Measurements from ENCODE around the gene FKBP10.
"Not testable (repeated sequence)": the region's sequence is repeated elsewhere in the genome, so short reads cannot be mapped to it uniquely, and the experiment has no call there.

FKBP10 gene

DNA sequence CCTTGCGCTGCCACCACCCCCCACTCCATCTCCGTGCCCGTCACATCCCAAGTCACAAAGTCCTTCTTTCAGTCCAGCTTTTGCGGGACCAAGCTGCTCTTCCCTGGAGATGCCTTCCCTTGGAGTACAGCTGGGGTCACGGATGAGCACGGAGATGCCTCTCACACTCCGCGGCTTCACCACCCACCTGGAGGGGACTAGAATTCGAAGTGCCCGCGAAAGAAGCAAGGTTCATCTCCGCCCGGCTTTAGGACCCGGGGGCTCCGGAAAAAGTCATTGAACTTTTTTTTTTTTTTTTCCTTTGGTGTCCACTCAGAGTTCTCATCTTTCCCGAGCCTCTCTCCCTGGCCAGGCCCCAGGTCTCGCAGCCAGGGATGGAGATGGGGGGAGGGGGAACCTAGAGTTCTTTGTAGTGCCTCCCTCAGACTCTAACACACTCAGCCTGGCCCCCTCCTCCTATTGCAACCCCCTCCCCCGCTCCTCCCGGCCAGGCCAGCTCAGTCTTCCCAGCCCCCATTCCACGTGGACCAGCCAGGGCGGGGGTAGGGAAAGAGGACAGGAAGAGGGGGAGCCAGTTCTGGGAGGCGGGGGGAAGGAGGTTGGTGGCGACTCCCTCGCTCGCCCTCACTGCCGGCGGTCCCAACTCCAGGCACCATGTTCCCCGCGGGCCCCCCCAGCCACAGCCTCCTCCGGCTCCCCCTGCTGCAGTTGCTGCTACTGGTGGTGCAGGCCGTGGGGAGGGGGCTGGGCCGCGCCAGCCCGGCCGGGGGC lies at the start of gene FKBP10:
Gene FKBP10 (plus strand): TSS at position 624 of the 771 bp plus-strand sequence. CDS start 31 bp downstream, at position 655.
- DNase-seq: peak; percentile 44

- DNase-seq: no peak
Measured at GRCh38 chr17:41763327-41763726, 49.5 kb upstream of the FKBP10 start.

GRCh38 chr17:41766135-41766534 lies 46.7 kb upstream of the FKBP10 start:
- no peak for DNase-seq

DNA sequence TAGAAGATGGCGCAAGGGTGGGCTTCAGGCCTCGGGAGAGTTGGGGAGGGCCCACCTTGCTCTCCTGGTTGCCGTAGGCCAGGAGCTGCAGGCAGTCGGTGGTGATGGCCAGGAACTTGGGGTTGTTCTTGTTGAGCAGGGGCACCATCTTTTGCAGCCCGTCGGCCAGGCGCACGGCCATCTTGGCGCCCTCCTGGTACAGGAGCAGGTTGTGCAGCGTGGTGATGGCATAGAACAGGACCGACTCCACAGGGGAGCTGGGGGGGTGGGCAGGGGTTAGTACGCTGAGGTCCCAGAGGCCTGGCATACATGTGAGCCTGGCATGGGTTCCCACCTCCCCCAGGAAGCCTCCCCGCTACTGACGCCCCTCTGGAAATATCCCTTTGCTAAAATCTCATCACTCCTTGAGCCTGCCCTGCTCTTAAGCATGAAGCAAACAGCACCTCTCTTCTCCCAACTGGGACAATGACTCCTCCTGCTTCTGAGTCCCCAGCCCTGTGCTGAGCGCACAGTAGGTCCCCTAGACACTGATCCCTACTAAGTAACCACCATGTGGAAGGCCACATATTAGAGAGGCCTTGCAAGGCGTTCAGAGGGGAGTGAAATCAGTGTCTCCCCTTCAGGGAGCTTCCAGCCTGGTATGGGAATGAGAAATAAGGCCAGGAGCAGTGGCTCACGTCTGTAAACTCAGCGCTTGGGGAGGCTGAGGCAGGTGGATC lies 45.3 kb upstream of the FKBP10 start:
- DNase-seq: no peak

- no peak for DNase-seq
Measured at GRCh38 chr17:41768682-41769288, 44.0 kb upstream of the FKBP10 start.

DNA sequence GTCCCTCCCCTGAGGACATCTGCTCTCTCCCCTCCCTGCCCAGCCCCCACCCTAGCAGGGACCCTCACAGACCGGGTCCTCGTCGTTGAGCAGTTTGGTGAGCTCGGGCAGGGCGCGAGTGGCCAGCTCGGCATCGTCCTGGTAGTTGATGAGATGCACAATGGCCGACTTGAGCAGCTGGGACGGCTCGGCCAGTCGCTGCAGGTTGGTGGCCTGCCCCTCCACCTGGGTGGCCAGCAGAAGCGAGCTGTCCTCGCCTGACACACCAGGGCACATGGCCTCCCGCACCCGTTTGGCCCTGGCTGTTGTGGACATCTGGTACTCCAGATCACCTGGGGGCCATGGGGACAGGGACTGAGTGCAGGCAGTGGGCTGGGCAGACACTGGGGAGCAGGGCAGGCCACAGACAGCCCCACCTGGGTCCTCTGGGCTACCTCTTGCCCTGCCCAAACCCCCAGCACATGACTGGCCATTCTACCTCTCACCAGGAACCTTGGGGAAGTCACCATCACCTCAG lies 43.4 kb upstream of the FKBP10 start:
- no peak for DNase-seq

- no peak for DNase-seq
Measured at GRCh38 chr17:41769985-41770384, 42.8 kb upstream of the FKBP10 start.

DNA sequence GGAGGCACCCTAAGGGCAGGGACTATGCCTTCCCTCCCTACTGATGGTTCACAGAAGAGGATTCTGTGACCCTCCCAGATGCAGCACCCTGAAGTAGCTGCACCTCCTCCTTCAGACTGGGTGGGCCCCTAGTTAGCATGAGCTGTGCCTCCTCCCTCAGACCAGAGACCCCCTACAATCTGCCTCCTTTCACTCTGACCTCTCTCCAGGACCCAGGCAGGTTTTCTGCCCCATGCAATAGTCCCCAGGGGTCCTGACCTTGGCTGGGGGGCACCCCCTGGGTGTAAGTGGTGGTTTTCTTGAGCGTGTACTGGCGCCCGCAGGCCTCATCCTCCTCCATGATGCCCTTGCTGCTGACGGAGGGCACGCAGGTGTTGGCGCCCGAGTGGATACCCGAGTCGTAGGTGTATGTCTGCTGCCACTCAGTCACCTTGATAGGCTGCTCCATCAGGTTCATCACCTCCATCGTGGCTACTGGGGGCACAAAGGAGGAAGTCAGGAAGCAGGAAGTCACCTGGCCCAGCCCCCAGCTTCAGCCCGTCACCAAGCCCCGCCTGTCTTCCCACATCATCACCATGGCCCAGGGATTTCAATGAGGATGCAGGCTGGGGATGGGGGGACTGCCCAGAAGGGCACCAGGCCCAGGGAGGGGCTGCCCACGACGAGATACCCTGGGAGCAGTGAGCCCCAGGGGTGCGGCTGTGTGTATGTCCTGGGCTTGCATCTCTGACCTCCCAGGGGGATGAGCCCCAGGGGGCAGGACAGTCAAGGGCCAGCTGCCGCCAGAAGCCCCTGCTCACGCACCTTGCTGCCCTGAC lies 41.2 kb upstream of the FKBP10 start:
- no peak for DNase-seq

- DNase-seq: no peak
Measured at GRCh38 chr17:41772218-41772585, 40.6 kb upstream of the FKBP10 start.

DNA sequence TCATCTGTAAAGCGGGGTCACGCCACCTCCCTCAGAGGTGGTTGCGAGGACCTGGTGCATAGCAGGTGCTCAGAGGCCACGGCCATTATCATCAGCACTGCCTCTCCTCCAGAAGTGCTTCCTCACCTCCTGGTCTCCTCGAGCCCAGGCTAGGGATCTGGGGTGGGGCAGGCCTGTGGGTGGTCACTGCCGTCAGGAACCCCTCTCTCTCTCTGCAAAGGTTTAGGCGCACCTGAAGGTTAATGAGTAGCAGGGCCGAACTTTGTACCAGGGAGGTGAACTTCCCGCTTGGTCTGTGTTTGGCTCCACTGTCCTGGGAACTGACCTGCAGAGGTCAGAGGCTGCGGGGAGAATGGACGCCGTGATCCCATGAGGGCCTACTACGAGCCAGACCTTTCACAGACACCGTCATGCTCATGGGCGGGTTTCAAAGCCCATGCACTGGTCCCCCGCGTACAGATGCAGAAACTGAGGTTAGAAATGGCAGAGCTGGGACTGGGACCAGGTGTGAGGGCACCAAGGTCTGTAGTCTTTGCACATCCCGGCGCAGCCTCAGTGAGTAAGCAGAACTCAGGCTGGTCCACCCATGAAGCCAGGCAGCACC lies 40.1 kb upstream of the FKBP10 start:
- no peak for DNase-seq

GRCh38 chr17:41773190-41773588 lies 39.6 kb upstream of the FKBP10 start:
- no peak for DNase-seq

DNA sequence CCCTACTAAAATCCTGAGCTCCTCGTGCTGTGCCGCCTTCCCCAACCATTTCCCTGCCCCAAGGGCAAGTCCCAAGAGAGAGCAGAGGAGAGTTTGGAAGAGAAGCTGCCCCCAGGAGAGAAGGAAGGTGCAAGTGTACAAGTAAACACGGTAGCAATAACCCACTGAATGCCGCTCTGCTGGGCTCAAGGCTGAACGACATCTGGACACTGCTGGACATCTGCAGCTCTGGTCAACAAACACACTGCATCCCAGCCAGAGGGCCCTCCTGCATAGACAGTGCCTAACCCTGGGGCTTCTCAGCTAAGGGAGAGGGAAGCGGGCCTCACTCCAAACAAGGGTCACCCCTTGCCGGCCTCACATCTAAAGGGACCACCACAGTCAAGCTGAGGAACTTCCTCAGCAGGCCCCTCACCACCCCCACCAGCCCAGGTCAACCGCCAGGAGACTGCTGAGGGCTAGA lies 39.0 kb upstream of the FKBP10 start:
- no peak for DNase-seq

DNA sequence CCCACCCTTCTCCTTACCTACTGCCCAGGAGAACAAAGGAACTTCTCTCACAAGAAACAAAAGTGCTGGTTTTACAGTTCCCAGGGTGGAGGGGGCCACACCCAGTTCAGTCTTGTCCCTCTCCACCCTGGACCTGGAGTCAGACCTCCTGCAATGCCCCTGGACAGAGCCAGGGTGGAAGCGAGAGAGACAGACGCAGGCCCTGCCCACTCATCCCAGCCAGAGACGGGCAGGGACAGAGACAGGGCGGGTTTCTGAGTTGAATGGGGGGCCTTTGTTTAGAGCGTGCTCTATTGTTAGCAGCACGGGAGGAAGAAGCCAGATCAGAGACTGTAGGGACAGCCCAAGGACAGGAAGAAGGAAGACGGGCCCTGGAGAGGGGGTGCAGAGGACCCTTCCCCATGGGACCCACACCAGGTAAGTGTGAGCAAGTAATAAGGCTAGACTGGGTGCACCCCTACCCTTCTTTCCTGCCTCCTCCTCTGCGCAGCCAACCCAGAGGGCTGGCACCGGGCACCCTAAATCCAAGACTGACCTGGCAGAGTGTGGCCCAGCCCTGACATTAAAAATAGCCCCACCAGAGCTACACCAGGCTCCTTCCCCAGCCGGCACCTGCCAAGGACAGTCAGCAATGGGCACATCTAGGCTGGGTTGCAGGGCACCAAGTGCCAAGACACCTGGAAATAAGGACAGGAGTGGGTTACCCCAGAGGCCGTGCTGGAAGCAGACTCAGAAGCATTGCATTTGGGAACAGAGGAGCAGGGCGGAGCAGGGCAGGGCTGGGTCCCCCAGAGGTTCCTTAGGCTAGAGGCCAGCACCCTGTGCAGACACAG lies 37.2 kb upstream of the FKBP10 start:
- DNase-seq: no peak

DNA sequence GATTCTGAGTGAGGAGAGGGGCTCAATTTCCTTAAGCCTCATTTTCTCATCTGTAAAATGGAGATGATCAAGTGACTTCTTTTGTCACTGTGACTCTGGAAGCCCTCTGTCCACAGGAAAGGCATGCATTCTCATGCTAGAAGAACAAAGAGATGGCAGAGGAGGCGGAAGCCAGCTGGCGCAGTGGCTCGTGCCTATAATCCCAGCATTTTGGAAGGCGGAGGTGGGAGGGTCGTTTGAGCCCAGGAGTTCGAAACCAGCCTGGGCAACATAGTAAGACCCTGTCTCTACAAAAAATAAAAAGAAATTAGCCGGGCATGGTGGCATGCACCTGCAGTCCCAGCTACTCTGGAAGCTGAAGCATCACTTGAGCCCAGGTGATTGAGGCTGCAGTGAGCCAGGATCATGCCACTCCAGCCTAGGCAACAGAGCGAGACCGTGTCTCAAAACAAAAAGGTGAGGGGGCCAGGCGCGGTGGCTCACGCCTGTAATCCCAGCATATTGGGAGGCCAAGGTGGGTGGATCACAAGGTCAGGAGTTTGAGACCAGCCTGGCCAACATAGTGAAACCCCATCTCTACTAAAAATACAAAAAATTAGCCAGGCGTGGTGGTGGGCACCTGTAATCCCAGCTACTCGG lies 36.4 kb upstream of the FKBP10 start:
- not testable (repeated sequence) for DNase-seq

GRCh38 chr17:41777157-41777573 lies 35.6 kb upstream of the FKBP10 start:
- DNase-seq: no peak

DNA sequence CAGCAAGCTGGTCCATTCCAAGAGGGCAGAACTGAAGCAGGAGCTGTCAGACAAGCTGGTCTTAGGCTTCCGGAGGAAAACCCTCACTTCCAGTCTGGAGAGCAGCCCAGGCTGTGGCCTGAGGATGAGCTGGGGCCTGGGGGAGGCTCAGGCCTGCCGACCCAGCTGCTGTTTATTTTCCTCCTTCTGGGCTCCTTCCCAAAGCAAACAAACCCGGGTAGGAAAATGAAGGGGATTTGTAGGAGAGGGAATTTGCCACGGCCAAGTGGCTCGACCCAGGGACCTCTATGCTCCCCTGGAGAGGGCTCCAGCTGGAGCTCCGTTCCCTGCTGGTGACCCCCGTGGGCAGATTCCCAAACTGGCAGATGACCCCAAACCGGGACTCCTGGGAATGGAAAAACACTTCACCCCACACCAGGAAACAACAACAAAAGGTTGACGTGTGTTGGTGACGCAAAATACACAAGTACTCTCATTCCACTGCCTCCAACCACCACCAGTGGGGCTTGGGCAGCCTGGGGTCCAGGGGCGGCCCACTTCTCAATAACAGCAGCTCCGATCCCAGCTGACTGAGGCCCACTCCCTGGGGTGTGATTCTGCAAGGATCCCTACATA lies 35.1 kb upstream of the FKBP10 start:
- DNase-seq: no peak

DNA sequence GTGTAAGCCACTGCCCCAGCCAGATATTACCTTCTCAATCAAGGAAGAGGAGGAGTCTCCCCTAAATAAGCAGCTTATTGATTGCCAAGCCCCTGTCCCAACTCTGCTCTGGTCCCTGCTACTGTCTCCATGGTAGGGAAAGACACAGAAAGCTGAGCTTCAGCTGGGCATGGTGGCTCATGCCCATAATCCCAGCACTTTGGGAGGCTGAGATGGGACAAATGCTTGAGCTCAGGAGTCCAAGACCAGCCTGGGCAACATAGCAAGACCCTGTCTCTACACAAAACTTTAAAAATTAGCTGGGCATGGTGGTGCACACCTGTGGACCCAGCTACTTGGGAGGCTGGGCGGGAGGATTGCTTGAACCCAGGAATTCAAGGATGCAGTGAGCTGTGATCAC lies 32.9 kb upstream of the FKBP10 start:
- no peak for DNase-seq

DNA sequence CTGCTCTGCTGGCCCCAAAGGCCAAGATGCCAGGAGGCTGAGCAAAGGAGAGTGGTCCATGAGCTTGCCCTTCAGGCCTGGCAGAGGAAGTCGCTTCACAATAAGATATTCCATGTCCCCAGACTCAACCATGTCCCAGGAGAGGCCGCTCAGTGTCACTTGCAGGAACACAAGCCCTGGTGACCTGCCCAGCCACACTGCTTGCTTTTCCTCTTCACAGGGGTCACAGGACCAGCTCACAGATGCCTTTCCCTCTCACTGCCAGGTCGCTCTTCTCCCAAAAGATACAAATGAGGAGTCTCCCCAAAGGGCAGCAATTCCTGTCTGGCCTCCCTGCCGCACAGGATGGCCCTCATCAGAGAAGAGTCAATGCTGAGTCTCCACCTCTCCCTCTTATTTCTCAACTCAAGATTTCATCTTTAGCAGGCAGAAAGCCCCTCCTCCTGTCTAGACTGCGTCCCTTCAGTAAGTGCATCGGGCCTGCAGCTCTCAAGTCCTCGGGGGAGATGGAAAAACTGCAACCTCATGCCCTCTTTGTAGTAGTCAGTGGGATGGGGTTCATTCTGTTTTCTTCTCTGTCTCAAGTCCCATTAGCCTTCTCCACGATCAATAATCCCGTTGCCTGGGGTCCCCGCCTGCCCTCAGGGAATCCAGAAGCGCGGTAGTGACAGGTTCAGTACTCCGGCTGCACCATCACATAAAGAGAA lies 31.2 kb upstream of the FKBP10 start:
- no peak for DNase-seq

- no peak for DNase-seq
Measured at GRCh38 chr17:41782142-41782541, 30.7 kb upstream of the FKBP10 start.

Data from activated naive CD4-positive, alpha-beta T cell treated with Interleukin-2 at 50 U/mL for 16 hours (primary cell).